ENCODE measurements around the gene KEL. TPM values are rescaled to one million over a fixed set of nuclear protein-coding genes. Genes with fewer than 3 reads are reported as not detected.

Gene KEL
- total and polyA plus RNA-seq, 2 donors (not counting 3 experiments of a cell fraction or from before 2014, with no cell fraction given) = 0.30 to 1.2 TPM

GRCh38 chr7:142925413-142925812, 36.8 kb downstream of the KEL start:
- CTCF ChIA-PET = no interaction called here
- no peaks in the 10 kb centered on the region for H3K36me3 ChIP-seq (ENCODE audit: control insufficient read depth in 2 of 2, extremely low read depth in 1 of 2, insufficient read depth in 2 of 2, low read length in 2 of 2)
- intact Hi-C loops (cut with micrococcal nuclease) (no loop called here), dilution Hi-C loops (cut with MboI; ENCODE audit: extremely low pct_ligation_motif_present, low sequenced_read_pairs) (no loop called here)
- no peaks in the 10 kb centered on the region for H3K9me3 ChIP-seq (replicated peaks; ENCODE audit: control insufficient read depth, insufficient read depth, low read length)
- H3K4me1 ChIP-seq (ENCODE audit: control insufficient read depth, extremely low read depth, insufficient read depth, low read length) = no peaks in the 10 kb centered on the region
- peaks cover 0 to 2% of the 10 kb centered on the region in 2 experiments for H3K27me3 ChIP-seq (ENCODE audit: control insufficient read depth in 2 of 2, insufficient read depth in 2 of 2, low read length in 2 of 2)
- TF ChIP-seq, protein P1, sequence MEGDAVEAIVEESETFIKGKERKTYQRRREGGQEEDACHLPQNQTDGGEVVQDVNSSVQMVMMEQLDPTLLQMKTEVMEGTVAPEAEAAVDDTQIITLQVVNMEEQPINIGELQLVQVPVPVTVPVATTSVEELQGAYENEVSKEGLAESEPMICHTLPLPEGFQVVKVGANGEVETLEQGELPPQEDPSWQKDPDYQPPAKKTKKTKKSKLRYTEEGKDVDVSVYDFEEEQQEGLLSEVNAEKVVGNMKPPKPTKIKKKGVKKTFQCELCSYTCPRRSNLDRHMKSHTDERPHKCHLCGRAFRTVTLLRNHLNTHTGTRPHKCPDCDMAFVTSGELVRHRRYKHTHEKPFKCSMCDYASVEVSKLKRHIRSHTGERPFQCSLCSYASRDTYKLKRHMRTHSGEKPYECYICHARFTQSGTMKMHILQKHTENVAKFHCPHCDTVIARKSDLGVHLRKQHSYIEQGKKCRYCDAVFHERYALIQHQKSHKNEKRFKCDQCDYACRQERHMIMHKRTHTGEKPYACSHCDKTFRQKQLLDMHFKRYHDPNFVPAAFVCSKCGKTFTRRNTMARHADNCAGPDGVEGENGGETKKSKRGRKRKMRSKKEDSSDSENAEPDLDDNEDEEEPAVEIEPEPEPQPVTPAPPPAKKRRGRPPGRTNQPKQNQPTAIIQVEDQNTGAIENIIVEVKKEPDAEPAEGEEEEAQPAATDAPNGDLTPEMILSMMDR (IDR thresholded peaks at IDR 0.05; ENCODE audit: extremely low read depth in 1 of 2, insufficient read depth in 1 of 2, low read depth in 1 of 2, low read length in 2 of 2) = no peak
- TF ChIP-seq POLR2AphosphoS5 (IDR thresholded peaks at IDR 0.05; ENCODE audit: insufficient read depth, low read depth, low read length) = no peak
- TF ChIP-seq MYC (IDR thresholded peaks at IDR 0.05; ENCODE audit: low read depth, low read length) = no peak
- no peak overlapping the region for H3K27ac ChIP-seq (ENCODE audit: insufficient read depth, low read depth, low read length)
- H3K9me1 ChIP-seq (replicated peaks; ENCODE audit: control insufficient read depth, extremely low read depth, insufficient read depth, low read length) = no peaks in the 10 kb centered on the region
- DNase-seq (ENCODE audit: low read depth, low spot score) (no peak), FAIRE-seq (no peak)
- H3K79me2 ChIP-seq (ENCODE audit: control insufficient read depth, insufficient read depth, low read length) = no peaks in the 10 kb centered on the region
- H3K9ac ChIP-seq (replicated peaks; ENCODE audit: extremely low read depth, insufficient read depth, low read length) = no peak overlapping the region
- H2AFZ ChIP-seq (ENCODE audit: low read depth, low read length) = no peak overlapping the region
- H3K4me2 ChIP-seq (ENCODE audit: insufficient read depth, low read length) = no peak overlapping the region
- no peak overlapping the region for H3K4me3 ChIP-seq (replicated peaks in 1 of 3; ENCODE audit: insufficient read depth in 1 of 3, low read depth in 1 of 3, low read length in 3 of 3)
- peaks cover 2% of the 10 kb centered on the region for H4K20me1 ChIP-seq (replicated peaks; ENCODE audit: control insufficient read depth, extremely low read depth, insufficient read depth, low read length)
- no TSS peak for BruUV-seq (replicated peaks)
- POLR2A ChIA-PET = no interaction called here

GRCh38 chr7:142923391-142923790, 38.8 kb downstream of the KEL start:
- FAIRE-seq = no peak
- no peaks in the 10 kb centered on the region for H3K9me3 ChIP-seq (replicated peaks; ENCODE audit: control insufficient read depth, insufficient read depth, low read length)
- H3K9ac ChIP-seq (replicated peaks; ENCODE audit: extremely low read depth, insufficient read depth, low read length) = no peak overlapping the region
- H3K27ac ChIP-seq (ENCODE audit: insufficient read depth, low read depth, low read length) = no peak overlapping the region
- CTCF ChIA-PET = no interaction called here
- no peak for DNase-seq (ENCODE audit: low read depth, low spot score)
- H3K4me1 ChIP-seq (ENCODE audit: control insufficient read depth, extremely low read depth, insufficient read depth, low read length) = no peaks in the 10 kb centered on the region
- no peak overlapping the region for H3K4me3 ChIP-seq (replicated peaks in 1 of 3; ENCODE audit: insufficient read depth in 1 of 3, low read depth in 1 of 3, low read length in 3 of 3)
- no TSS peak for BruUV-seq (replicated peaks)
- dilution Hi-C loops (cut with MboI; ENCODE audit: extremely low pct_ligation_motif_present, low sequenced_read_pairs) (no loop called here), intact Hi-C loops (cut with micrococcal nuclease) (no loop called here)
- no peaks in the 10 kb centered on the region for H3K9me1 ChIP-seq (replicated peaks; ENCODE audit: control insufficient read depth, extremely low read depth, insufficient read depth, low read length)
- H2AFZ ChIP-seq (ENCODE audit: low read depth, low read length) = no peak overlapping the region
- POLR2A ChIA-PET = no interaction called here
- no peaks in the 10 kb centered on the region for H3K36me3 ChIP-seq (ENCODE audit: control insufficient read depth in 2 of 2, extremely low read depth in 1 of 2, insufficient read depth in 2 of 2, low read length in 2 of 2)
- TF ChIP-seq, protein P1 (IDR thresholded peaks at IDR 0.05; ENCODE audit: extremely low read depth in 1 of 2, insufficient read depth in 1 of 2, low read depth in 1 of 2, low read length in 2 of 2) = no peak
- TF ChIP-seq JUN (IDR thresholded peaks at IDR 0.05; ENCODE audit: borderline replicate concordance, insufficient read depth, insufficient read length, low read depth) (no peak), MYC (IDR thresholded peaks at IDR 0.05; ENCODE audit: low read depth, low read length) (no peak), GATA2 (IDR thresholded peaks at IDR 0.05; ENCODE audit: insufficient read depth, insufficient read length, low read depth, low read length) (no peak), EZH2 (IDR thresholded peaks at IDR 0.05; ENCODE audit: borderline replicate concordance, low read depth, low read length, severe bottlenecking) (no peak), POLR2A (IDR thresholded peaks at IDR 0.05; ENCODE audit: low read depth, low read length) (no peak), POLR2AphosphoS5 (IDR thresholded peaks at IDR 0.05; ENCODE audit: insufficient read depth, low read depth, low read length) (no peak), MAX (IDR thresholded peaks at IDR 0.05; ENCODE audit: insufficient read depth, insufficient read length) (no peak), FOS (IDR thresholded peaks at IDR 0.05; ENCODE audit: borderline replicate concordance, insufficient read depth, low read length) (no peak)
- H3K79me2 ChIP-seq (ENCODE audit: control insufficient read depth, insufficient read depth, low read length) = no peaks in the 10 kb centered on the region
- H4K20me1 ChIP-seq (replicated peaks; ENCODE audit: control insufficient read depth, extremely low read depth, insufficient read depth, low read length) = peaks cover 2% of the 10 kb centered on the region
- H3K4me2 ChIP-seq (ENCODE audit: insufficient read depth, low read length) = no peak overlapping the region
- H3K27me3 ChIP-seq (ENCODE audit: control insufficient read depth in 2 of 2, insufficient read depth in 2 of 2, low read length in 2 of 2) = peaks cover 0 to 2% of the 10 kb centered on the region in 2 experiments
